GM18505 (cell line): ENCODE measurements around the gene DICER1.

Experiments used
- ATAC-seq: cut with Tn5 transposase; IDR thresholded peaks from one replicate; pipeline ENCODE4 v1.9.1; 2021; ENCODE audit not compliant: unreplicated experiment
- POLR2A ChIP-seq: IDR thresholded peaks from 4 replicates; pipeline ENCODE4 v1.6.1; 2011; ENCODE audit warnings: borderline replicate concordance; ENCODE audit not compliant: insufficient read depth, insufficient read length; ENCODE audit errors: extremely low read depth

The DICER1 gene

DNA sequence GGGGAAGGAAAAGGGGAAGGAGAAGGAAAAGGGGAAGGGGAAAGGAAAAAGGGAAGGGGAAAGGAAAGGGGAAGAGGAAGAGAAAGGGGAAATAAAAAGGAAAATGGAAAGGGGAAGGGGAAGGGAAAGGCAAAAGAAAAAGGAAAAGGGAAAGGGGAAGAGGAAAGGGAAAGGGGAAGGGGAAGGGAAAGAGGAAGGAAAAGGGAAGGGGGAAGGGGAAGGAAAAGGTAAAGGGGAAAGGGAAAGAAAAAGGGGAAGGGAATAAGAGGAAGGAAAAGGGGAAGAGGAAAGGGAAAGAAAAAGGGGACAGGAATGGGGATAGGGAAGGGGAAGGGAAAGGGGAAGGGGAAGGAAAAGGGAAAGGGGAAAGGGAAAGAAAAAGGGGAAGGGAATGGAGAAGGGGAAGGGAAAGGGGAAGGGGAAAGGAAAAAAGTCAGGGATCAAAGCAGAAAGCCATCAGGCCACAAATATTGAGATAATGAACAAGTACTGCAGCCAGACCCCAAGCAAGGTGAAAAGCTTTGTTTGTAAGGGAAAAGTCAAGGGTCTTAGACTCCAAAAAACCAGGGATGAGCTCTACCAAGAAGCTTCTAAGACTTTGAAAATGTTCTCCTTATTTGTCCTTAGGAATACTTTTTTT, 20.0 kb downstream of the DICER1 start:
- no peak for TF ChIP-seq POLR2A
- no peak for ATAC-seq

DNA sequence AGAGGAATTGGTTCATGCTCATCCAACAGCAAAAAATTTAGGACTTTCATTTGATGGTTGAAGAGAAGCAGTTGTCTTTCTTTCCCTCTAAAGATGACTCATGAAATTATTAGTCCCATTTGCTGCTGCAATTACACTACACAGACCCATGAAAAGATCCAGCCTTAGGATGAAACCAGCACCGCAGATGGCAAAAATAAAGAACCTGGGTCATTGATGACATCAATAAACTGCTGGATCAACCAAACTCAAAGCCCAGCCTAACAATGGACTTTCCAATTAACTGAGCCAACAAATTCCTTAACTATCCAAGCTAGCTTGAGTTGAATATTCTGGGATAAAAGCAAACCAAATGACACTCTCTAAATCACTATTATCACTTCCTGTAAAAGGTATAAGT, 20.7 kb downstream of the DICER1 start:
- TF ChIP-seq POLR2A = no peak
- ATAC-seq = no peak

DNA sequence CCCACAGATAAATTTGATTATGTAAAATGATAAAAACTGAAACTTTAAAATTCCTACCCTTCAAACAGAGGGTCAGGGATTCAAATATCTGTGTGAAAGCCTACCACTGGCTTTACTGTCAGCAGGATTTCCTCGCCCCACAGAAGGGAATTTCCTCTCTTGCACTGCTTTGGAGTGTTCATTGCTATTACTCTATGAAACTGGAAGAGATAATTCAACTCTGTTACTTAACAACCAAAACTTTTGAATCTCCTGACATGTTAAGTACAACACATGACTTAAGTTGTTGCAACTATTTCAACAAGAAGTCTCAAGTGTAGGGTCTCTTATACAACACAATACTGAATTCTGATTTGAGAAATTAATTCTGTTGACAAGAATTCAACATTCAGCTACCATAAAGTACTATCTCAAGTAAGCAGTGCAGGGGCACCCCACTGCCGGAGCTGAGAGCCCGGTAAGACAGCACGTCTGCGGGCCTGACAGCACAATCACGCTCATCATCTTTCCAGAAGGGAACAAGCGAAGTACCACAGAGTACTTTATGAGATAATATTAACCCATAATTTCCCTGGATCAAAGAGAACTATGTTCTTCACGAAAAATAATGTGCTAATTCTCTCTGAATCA, 22.9 kb downstream of the DICER1 start:
- ATAC-seq = no peak
- TF ChIP-seq POLR2A = no peak

DNA sequence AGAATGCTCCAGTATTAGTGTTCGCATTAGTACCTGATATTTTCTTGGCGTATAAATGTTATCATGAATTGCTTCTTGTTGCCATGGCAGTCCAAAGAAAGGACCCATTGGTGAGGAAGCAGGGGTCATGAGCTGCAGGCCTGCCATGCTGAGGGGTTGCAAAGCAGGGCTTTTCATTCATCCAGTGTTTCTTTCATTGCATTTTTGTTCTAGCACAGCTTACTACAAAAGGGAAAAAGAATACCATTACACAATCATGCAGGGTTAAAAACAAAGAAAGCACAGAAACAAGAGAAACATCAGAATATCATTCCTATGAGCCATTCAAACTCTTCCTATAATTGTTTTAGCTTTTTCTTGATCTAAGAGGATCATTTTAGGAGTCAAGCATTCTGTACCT, 24.0 kb downstream of the DICER1 start:
- TF ChIP-seq POLR2A = no peak
- ATAC-seq = no peak

DNA sequence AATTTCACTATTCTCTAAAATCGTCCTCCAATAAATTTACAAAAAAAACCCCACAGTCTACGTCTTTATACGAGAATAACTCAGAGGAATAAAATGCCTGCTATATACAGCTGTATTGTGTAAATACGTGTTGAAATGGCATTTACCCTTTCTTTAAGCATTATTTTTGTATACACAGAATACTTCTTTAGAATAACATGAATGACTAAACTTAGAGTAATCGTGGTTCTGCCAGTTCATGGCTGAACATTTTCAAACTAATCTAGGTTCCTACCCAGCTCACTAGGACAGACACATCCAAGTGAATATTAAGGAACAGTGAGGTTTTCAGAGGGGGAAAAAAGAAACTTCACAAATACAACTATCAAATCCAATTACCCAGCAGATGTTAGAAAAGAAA, 24.6 kb downstream of the DICER1 start:
- no peak for TF ChIP-seq POLR2A
- ATAC-seq = no peak

DNA sequence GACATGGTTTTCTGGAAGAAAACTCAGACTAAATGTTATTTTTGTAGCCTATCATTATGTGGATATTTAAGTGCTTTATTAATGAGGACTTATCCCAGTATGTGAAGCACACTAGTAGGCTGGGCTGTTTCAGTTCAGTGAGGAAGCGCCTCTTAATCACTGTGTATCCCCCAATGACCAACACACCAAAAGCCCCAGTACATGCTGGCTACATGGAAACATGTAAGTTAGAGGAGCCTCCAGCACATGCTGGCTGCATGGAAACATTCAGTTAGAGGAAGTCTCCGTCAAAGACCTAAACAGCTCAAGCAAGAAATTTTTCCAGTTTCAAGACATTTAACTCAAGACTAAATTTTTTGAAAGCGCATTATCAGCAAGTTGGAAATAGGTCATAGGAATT, 26.8 kb downstream of the DICER1 start:
- no peak for ATAC-seq
- no peak for TF ChIP-seq POLR2A

DNA sequence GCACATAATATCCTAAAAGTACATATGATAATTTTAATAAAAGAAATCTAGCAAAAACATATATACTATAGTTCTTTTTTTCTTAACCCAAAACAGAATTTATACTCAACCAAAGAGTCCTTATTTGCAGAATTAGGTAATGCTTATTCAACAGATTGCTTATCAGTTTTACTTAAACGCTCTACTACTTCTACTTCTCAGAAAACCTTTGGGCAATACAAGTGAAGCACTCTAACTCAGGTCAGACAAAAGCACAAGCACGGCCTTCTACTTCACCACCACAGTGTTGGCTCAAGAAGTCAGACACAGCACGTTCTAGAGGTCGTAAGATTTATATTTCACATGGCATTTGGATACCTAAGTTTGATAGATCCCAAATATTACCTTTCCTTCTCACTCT, 29.2 kb downstream of the DICER1 start:
- TF ChIP-seq POLR2A = no peak
- no peak for ATAC-seq

DNA sequence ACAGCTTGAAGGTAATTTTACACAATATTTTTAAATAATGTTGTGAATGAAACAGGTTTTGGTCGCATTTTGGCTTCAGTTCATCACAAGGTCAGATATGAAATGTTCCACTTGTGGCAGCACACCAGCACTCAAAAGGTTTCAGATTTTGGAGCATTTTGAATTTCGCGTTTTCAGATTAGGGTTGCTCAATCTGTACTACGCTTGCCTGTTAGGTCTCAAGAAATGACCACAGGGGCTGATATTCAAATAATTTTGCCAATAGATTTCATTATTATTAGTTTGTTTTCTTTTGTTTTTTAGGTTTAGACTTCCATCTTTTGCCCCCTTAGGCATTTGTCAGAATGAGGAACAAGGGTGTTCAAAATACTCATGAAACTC, 29.8 kb downstream of the DICER1 start:
- ATAC-seq = no peak
- TF ChIP-seq POLR2A = no peak

DNA sequence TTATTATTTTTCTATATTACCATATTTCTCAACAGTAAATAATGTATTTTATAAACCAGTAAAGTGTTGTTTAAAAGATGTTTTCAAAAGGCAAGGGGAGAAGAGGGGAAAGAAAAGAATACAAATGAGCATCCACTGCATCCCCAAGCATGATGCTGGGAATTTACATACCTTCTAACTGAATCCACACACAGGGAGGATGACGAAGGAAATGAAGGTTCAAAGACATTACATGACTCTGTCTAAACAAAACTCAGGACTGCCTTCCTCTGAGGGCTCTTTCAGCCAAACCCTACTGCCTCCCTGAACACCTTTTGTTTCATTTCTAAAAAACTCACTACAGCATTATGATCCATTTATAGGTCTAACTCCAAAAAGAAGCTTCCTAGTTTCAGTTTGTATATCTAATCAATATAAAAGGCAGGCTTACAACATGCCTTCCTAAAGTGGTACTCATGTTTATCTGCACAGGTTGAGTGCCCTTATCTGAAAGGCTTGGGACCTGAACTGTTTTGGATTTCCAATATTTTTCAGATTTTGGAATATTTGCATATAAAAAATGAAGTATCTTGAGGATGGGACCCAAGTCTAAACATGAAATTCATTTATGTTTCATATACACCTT, 30.3 kb downstream of the DICER1 start:
- no peak for TF ChIP-seq POLR2A
- ATAC-seq = no peak

DNA sequence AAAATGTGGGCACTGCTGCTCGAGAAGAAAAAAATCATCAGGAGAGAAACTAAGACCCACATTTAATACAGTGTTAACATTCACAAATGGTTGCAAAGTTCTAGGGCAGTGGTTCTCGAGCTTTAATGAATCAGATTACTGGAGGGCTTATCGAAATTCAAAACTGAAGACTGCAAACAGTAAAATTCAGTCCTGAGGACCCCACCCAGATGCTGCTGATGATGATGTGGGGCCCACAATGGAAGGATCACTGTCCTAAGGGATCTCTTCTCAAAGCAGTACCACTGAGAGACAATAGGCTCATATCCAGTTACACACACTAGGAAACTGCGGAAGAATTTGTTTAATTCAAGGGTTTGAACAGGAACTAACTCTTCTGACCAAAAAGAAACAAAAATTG, 31.4 kb downstream of the DICER1 start:
- no peak for TF ChIP-seq POLR2A

DNA sequence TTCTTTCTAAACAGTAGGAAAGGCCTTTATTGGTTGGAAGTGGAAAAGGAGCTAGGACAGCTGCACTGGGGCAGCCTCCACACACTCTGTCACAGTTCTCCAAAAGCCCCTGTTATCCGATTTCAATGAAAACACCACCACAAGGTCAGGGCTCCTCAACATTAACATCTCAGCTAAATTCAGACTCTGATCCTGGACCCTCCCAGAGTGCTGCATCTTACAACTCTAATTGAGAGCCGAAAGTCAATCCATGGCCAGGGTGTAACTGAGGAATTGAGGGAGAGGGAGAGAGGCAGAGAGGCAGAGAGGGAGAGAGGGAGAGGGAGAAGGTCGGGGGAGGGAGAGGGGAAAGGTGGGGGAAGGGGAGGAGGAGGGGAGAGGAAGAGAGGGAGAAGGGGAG, 32.1 kb downstream of the DICER1 start:
- ATAC-seq = no peak
- TF ChIP-seq POLR2A = no peak

More for the DNA sequence above, 31.4 kb downstream of the DICER1 start:
- no peak for ATAC-seq

DNA sequence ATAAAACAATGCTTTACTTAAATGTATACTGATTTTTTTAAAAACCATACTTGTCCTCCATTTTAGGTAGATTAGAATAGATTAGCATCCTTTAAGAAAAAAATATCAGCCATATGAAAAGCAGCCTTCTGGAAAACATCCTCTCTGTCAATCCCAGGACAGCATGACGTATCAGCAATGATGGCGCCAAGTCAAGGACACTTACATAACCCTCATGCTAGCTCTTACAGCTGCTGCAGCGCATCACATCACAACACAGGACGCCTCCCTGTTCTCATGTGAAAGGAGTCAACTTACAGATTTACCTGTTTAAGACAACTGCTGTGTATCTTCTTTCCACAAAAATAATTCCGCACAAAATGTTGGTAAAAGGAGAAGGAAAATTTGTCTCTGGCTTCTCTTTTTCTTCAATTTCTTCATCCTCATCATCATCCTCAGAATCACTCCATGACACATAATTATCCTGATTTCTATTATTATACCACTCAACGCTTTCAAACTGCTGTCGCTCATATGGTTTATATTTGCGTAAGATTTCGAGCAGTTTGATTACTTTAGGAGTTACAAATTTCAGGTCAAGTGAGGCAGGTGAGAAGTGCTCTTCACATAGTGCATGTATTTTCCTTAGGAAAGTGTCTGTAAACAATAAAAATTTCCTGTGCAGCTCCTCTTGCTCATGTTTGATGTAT, 33.3 kb downstream of the DICER1 start:
- TF ChIP-seq POLR2A = no peak
- no peak for ATAC-seq

DNA sequence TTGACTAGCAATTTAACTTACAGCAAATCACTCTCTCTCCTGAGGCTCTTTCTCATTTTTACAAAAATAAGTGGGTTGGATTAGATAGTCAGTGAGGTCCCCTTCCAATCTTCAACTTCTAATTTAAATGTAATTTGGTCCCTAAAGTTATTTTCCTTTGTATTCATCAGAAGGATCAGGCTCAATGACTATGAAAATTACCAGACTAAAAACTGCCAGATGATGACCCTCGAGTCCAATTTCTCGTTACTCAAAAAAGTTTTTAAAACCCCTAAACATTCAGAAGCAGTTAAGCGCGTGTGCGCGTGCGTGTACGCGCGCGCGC, 34.7 kb downstream of the DICER1 start:
- ATAC-seq = no peak
- no peak for TF ChIP-seq POLR2A
